Esophagus muscularis mucosa (tissue), 4 donors: Measurements from ENCODE around the gene SLC25A23. TPM values are rescaled to one million over a fixed set of nuclear protein-coding genes. Genes with fewer than 3 reads are reported as not detected.

Experiments
- DNase-seq: peaks from one replicate; pipeline ENCODE4 v3.0.0-alpha.2; 2017; ENCODE audit errors: extremely low spot score
- H3K27ac ChIP-seq, 4 donors: fragments of 200-600 bp; sonication (generic); replicated peaks in 1 of 4; 1 replicate in 3 of 4; 2 replicates in 1 of 4; pipeline ENCODE4 v1.5.1; 2016 to 2019; ENCODE audit warnings: mild to moderate bottlenecking in 1 of 4
- H3K27me3 ChIP-seq, 4 donors: fragments of 200-600 bp; sonication (generic); one replicate each; pipeline versions ENCODE4 v1.5.1 to v1.6.0; 2016 to 2019
- H3K36me3 ChIP-seq, 4 donors: fragments of 200-600 bp; sonication (generic); one replicate each; pipeline ENCODE4 v1.5.1; 2016 to 2019
- H3K4me1 ChIP-seq, 4 donors: fragments of 200-600 bp; sonication (generic); one replicate each; pipeline ENCODE4 v1.5.1; 2016 to 2019
- H3K4me3 ChIP-seq, 4 donors: fragments of 200-600 bp; sonication (generic); 1 replicate in 2 of 4; 2 replicates in 2 of 4; pipeline ENCODE4 v1.5.1; 2016 to 2019; ENCODE audit warnings: mild to moderate bottlenecking in 4 of 4, moderate library complexity in 1 of 4
- H3K9me3 ChIP-seq, 4 donors: fragments of 200-600 bp; sonication (generic); 1 replicate in 3 of 4; 2 replicates in 1 of 4; pipeline ENCODE4 v1.5.1; 2016 to 2019
- CTCF ChIP-seq, 3 experiments: fragments of 200-600 bp in 2 of 3; fragments of 450-650 bp in 1 of 3; sonication (generic) in 2 of 3; IDR thresholded peaks; one replicate each; pipeline ENCODE4 v1.5.1; 2017 to 2019; ENCODE audit warnings: antibody characterized with exemption in 3 of 3, mild to moderate bottlenecking in 2 of 3, moderate library complexity in 1 of 3
- EP300 ChIP-seq: sonication (generic); formaldehyde crosslinking; IDR thresholded peaks from one replicate; pipeline ENCODE4 v1.6.1; 2017; ENCODE audit warnings: antibody characterized with exemption
- POLR2A ChIP-seq: fragments of 450-650 bp; IDR thresholded peaks from one replicate; pipeline ENCODE4 v1.6.1; 2017; ENCODE audit warnings: antibody characterized with exemption, moderate library complexity, mild to moderate bottlenecking, low read depth
- POLR2AphosphoS5 ChIP-seq, 2 donors: sonication (generic); formaldehyde crosslinking; IDR thresholded peaks; one replicate each; pipeline ENCODE4 v1.6.1; 2017; ENCODE audit warnings: antibody characterized with exemption in 2 of 2
- WGBS: methylation state at CpG from one replicate; pipeline ENCODE4 v1.1.5; 2018; 5-methylcytosine and 5-hydroxymethylcytosine counted together
- intact Hi-C: fragments of 100-400 bp; cut with DNase I; formaldehyde crosslinking; loops from one replicate; pipeline ENCODE4 v1.15.1; 2023
- total RNA-seq, 4 donors: library from RNA; depleted of rRNA; stranded (reverse); fragments of >200 nt; gene quantifications; one replicate each; pipeline versions ENCODE4 v1.1.0 to v1.2.1, GENCODE V29; 2016

SLC25A23 gene
- total RNA-seq, 4 donors from 2014 or later: 215 to 412 (median 315) TPM

- intact Hi-C loops: no loop called here
- Histone ChIP-seq H3K27me3 (peaks cover 0 to 10% (median 0%) of the 10 kb centered on the region in 4 donors), H3K4me3 (peak overlapping the region; percentile 66 to 97 (median 90)), H3K36me3 (peaks cover 22 to 44% (median 35%) of the 10 kb centered on the region in 4 donors), H3K4me1 (peaks cover 11 to 28% (median 24%) of the 10 kb centered on the region in 4 donors), H3K27ac (peak overlapping the region; percentile 74 to 91 (median 88)), H3K9me3 (peaks cover 0 to 13% (median 11%) of the 10 kb centered on the region in 4 donors)
- DNase-seq: no peak
- WGBS: 72% methylated on average over 16 of the region's 17 CpGs
- TF ChIP-seq CTCF (IDR thresholded peaks at IDR 0.05): no peak
- TF ChIP-seq EP300: no peak
- no peak for TF ChIP-seq POLR2A
- TF ChIP-seq POLR2AphosphoS5 (IDR thresholded peaks at IDR 0.05): no peak
These were observed 1.5 kb downstream of the SLC25A23 start for GRCh38 chr19:6457958-6458694.

- intact Hi-C loops: no loop called here
- 99% methylated on average over 14 of the region's 15 CpGs for WGBS
- H3K27me3 ChIP-seq: no peaks in the 10 kb centered on the region
- no peak overlapping the region for H3K4me3 ChIP-seq
- H3K4me1 ChIP-seq: peaks cover 11 to 28% (median 24%) of the 10 kb centered on the region in 4 donors
- no peak overlapping the region for H3K27ac ChIP-seq
- peaks cover 34 to 64% (median 53%) of the 10 kb centered on the region in 4 donors for H3K36me3 ChIP-seq
- TF ChIP-seq EP300 (no peak), POLR2A (no peak), CTCF (IDR thresholded peaks at IDR 0.05) (no peak), POLR2AphosphoS5 (IDR thresholded peaks at IDR 0.05) (no peak)
- H3K9me3 ChIP-seq: peaks cover 0 to 13% (median 11%) of the 10 kb centered on the region in 4 donors
- no peak for DNase-seq
These were observed 3.7 kb downstream of the SLC25A23 start for GRCh38 chr19:6455924-6456323.

GRCh38 chr19:6453951-6454565, 5.5 kb downstream of the SLC25A23 start:
- Histone ChIP-seq H3K4me3 (no peak overlapping the region), H3K27me3 (no peaks in the 10 kb centered on the region), H3K9me3 (peaks cover 0 to 13% (median 11%) of the 10 kb centered on the region in 4 donors), H3K27ac (no peak overlapping the region), H3K36me3 (peaks cover 34 to 83% (median 57%) of the 10 kb centered on the region in 4 donors), H3K4me1 (peaks cover 11 to 15% (median 15%) of the 10 kb centered on the region in 4 donors)
- DNase-seq: no peak
- intact Hi-C loops: no loop called here
- 98% methylated on average over 8 of the region's 11 CpGs for WGBS
- TF ChIP-seq POLR2A: no peak
- TF ChIP-seq EP300: no peak
- TF ChIP-seq POLR2AphosphoS5 (IDR thresholded peaks at IDR 0.05): no peak
- TF ChIP-seq CTCF (IDR thresholded peaks at IDR 0.05): no peak

- H3K27ac ChIP-seq: no peak overlapping the region
- H3K4me3 ChIP-seq: no peak overlapping the region
- no peak for DNase-seq
- WGBS: 100% methylated on average over 2 of the region's 2 CpGs
- H3K27me3 ChIP-seq: no peaks in the 10 kb centered on the region
- H3K36me3 ChIP-seq: peaks cover 34 to 93% (median 57%) of the 10 kb centered on the region in 4 donors
- intact Hi-C loops: no loop called here
- no peak for TF ChIP-seq POLR2AphosphoS5 (IDR thresholded peaks at IDR 0.05)
- no peak for TF ChIP-seq POLR2A
- no peak for TF ChIP-seq EP300
- TF ChIP-seq CTCF (IDR thresholded peaks at IDR 0.05): no peak
- H3K9me3 ChIP-seq: peaks cover 0 to 13% (median 11%) of the 10 kb centered on the region in 4 donors
- H3K4me1 ChIP-seq: peaks cover 2 to 4% (median 3%) of the 10 kb centered on the region in 4 donors
These were observed 6.7 kb downstream of the SLC25A23 start for GRCh38 chr19:6452899-6453298.
